GM21576 (cell line): Measurements from ENCODE around the gene PPFIA2.

Experiments
- ATAC-seq: cut with Tn5 transposase; IDR thresholded peaks from one replicate; pipeline ENCODE4 v1.9.1; 2021; ENCODE audit warnings: mild to moderate bottlenecking, moderate library complexity; ENCODE audit not compliant: unreplicated experiment

The PPFIA2 gene

DNA sequence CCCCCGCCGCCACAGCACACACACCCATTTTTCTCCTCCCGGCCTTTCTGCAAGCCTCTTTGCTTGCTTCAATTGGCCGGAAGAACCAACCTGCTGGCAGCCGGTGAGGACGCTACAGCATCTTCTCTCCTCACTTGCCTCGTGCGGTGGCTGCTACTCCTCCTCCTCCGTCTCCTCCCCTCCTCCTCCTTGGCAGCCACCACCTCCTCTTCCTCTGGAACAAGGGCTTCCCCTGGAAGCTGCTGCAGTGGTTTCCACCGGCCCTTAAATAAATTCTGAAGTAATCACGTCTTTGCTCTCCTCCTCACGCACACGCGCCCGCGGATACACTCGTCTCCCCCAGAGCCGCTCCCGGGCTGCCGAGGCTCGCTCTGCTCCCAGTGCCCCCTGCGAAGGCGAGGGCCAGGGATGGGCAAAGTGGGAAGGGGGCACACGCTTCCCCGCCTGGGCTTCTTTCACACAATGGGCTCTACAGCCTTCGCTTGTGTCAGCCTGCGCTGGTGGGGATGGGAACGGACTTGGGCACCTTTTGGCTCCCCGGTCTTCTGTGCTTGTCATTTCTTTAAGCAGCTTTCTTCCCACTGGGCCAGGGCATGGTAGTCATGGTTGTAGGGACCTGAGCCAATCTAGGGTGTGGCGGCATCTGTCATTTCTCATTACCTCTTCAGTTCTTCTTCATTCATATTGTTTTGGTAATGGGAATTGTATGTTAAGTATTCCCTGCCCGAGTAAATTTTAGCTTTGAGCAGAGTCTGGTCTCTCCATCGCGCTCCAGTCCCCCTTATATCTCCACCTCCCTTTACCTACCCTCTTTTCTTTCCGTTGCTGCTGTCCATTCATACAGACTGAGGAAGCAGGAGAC is at the start of gene PPFIA2:
TSS of gene PPFIA2 (minus strand) at position 161 of the 862 bp plus-strand sequence.
- ATAC-seq, result no peak

DNA sequence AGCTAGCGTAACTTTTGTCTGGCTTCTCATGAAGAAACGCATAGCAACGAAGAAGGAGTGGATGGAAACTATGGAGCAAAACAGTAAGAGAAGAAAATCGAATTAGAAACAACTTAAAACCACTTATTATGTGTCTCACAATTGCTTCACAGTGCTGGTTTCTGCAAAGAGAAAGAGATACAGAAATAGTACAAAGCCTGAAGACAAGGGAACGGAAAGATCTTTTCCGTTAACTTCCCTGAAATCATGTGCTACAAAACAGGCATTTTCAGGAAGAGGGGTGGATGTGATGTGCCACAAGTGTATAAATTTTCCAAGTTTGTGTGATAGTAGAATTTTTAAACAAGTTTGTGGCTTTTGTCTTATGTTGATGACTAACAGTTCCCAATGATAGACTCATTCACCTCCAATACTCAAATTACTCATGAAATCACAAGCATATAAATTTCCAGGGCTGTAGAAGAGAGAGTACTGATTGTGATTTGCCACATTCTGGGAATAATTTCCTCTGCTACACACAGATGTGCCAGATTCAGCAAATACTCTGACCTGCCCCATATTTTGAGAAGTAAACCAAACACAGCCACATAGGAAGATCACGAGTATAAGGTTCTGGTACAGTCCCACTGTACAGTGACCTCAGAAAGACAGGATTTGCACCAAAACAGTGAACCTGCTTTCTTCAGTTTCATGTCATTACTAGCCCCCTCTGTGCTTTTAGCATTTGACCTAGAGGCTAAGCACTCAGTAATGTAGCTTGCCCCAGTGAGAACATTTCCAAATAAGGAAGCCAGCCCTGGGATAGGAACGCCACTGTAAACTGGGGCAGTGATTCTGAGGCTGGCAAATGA is 41.4 kb upstream of the PPFIA2 start:
- ATAC-seq, result no peak

DNA sequence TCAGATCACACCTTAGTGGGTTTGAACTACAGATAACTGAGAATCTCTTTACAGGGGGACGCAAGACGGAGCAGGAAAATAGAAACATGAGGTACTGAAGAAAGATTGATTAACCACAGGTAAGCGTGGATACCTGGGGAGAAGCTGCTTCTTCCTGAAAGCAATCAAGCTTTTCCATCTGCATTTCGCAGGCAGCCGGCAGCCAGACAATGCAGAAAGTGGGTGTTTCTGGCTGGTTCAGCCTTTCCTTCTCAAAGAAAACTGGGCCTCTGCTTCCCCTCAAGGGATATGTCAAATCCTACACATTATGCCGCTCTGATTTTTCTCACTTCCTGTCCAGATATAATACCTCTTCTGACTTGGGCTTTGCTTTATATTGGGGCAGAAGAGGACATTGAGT is 39.1 kb upstream of the PPFIA2 start:
- no peak for ATAC-seq

DNA sequence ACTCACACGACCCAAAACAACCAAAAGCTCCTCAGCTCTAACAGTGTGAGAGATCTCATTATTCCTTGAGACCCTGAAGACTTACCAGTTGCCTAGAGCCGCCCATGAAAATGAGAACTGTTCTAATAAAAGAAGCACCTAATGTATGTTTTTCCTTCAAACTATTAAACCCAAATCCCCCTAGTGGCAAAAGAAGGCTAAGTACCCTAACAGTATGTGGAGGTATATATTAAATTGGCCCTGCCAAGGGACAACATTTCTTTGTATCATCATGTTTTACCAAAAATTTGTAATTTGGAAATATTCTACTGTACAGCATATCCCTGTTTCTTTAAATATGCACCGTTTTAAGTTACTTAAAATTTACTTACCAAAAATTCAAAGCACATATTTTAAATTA is 38.0 kb upstream of the PPFIA2 start:
- ATAC-seq, result no peak

DNA sequence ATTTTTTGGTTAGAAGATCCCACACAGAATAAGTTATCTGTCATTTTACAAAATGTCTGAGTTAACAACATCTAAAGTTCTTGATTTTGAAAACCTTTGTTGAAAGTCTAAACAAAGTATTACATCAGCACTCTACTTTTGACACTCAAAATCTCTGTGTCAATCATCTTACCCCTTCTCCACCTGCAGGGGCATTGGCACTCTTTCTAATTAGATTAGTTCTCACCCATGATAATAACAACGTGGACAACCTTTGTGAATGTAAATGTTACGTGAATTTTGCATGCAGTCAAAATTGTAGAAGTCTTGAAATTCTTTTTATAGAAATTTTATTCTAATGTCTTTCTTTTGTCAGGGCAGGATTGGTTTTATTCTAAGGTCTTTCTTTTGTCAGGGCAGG is 33.5 kb upstream of the PPFIA2 start:
- ATAC-seq, result no peak

DNA sequence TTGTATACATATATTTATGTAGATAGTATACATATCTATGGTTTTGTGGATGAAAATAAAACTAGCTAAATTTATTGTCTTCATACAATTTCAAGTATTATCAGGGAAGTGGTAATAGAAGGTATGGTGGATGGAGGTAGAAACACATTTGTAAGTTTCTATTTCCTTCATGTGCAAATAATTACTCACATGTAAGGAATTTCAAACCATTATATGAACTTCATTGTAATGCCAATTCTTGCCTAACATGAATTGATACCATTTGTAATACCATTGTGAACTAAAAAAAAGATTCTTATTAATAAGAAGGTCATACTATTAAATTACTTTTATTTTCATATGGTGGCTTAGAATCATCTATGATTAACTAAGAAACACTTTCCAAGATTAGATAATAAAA is 20.1 kb upstream of the PPFIA2 start:
- ATAC-seq, result no peak

DNA sequence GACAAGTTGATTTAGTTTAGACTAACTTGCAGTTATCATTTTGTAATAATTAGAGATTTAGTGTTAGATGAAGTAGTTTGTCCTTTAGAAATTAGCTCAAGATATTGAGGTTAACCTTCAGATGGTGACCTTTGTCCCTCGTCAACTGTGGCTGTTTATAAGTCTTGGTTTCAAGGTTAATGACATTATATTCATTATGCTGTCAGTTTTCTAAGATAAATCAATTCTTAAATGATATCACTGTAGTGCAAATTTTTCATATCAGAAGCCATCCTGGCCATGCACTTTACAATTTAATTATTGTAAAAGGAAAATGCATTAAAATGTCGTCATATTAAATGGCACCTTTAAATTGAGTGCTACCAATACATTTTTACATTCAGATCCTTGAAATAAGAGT is 19.6 kb upstream of the PPFIA2 start:
- ATAC-seq, result no peak

DNA sequence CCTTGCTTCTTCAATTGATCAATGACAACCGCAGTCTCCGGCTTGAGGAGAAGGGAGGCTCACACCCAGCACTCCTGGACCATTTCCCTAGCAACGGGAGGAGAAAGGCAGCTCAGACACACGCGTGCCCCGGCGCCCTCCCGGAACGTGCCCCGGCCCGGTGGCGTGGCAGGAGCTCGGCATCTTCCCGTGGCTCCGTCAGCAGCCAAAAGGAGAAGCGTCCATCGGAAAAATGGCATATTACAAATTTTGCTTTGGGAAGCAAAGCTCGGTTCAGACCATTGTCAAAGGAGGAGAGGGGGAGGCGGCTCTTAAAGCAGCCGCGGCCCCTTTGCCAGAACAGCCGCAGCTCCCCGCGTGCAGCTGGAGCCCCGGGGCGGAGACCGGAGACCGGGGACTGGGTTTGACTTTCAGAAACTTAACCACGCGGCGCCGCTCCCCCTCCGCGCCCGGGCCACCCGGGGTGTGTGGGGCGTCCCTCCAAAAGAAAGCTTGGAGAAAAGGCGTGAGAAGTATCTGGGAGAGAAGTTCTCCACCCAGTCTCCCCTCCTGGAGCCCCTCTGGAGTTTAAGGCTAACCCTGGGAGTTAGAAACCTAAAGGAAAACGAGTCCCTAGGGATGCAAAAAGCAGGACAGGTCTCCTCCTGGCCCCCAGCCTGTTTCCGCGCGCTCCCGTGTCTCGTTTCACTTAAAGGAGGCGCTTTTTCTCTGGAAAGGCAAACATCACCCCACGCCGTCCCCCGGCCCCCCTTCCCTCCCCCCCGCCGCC is 545 bp downstream of the PPFIA2 start:
- no peak for ATAC-seq

DNA sequence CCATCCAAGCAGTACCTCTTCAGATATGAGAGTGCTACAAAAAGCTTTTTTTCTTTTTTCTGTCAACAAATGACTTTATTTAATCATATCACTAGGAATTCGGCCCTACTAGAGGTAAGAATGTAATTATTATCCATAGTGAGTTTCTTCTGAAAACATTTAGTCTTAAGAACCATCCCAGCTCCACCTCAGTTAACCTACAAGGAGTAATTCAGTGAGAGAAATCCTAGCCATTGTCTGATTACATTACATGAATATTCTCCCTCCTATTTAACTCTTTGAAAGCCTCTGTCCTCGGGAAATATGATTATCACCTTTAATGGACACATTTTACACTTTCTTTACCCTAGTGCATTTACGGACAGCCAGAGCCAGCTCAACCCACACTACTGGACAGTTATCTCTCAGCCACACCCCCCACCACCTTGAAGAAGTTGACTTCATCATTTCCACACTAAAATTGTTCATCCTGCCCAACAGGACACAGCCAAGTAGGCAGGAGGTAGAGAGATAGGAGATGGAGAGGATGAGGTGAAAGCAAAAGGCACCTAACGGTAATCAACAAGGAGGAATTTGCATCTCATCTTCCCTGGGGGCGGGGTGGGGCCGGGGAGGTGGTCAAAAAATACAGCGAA is 1.3 kb downstream of the PPFIA2 start:
- no peak for ATAC-seq

DNA sequence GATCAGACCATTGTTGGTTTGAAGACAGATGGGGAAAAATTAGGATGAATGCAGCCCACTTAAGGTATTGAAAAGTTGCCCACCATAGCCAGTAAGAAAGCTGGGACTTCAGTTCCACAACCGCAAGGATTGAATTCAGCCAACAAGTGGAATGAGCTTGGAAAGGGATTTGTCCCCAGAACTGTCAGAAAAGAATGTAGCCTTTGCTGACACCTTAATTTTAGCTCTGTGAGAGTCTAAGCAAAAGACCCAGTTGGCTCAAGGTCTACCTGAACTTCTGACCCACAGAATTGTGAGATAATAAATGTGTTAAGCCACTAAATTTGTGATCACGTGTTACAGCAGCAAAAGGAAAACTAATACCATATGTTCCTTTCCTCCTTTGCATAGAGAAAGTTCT is 29.4 kb downstream of the PPFIA2 start:
- no peak for ATAC-seq

DNA sequence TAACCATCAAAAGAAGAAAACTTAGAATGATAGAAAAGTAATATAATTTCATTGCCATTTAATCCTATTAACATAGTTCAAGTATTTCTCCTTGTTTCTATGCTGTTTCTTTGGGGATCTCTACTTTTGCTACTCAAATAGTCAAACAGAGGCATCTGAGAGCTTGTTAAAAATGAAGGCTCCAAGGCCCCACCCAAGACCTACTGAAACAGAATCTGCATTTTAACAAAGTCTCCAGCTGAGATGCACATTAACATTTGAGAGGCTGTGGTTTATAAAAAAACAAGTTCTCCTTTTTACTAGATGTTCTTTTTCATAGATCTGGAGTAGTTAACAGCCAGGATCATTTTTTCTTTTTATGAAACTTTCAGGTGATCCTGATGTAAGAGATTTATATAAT is 31.8 kb downstream of the PPFIA2 start:
- no peak for ATAC-seq

DNA sequence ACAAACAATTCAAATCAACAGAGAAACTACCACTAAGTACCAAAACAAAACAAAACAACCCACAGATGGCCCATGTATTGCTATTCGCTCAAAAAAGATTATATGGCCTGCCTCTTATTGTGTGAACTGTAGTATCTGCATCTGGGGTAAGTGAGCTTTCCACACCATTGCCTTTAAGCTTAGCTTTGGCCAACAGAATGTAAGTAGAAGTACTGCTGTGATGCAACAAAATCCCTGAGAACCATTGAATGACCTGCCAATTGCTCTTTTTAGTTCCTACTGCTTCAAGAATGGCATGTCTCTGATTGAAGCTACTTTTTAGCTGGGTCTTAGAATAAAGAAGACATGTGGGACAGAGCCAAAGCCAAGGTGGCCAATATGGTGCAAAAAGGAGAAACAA is 32.5 kb downstream of the PPFIA2 start:
- ATAC-seq, result no peak

DNA sequence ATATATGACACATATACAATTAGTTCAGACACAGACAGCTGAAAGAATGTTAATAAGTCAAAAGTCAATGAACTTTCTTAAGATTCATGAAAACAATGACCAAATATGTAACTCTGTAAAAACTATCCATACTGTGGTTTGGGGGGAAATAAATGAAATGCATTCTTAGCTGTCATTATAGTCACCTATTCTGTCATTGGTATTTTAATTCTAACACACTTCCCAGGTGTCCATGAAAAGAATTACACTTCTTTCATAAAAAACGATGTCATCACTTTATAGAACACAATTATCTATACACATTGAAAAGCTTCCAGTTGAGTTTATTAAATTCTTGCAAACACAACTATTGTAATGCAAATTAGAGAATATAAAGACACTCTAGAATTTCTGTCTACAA is 35.8 kb downstream of the PPFIA2 start:
- ATAC-seq, result no peak

DNA sequence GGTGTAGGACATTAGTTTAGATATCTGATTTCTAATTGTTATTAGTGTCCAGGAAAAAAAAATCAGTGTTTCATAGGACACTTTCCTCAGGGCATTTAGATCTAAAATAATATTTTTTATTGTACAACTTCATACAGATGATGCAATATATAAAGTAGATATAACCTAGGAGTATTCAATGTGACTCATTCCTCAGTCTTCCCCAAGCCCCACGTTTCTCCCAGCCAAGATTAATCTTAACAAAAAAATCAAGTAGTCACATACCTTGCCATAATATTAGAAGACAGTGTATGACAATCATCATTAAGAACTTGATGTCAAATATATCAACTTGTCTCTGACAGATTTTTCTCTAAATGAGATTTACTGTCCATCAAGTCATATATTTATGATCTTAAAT is 37.1 kb downstream of the PPFIA2 start:
- ATAC-seq, result no peak

DNA sequence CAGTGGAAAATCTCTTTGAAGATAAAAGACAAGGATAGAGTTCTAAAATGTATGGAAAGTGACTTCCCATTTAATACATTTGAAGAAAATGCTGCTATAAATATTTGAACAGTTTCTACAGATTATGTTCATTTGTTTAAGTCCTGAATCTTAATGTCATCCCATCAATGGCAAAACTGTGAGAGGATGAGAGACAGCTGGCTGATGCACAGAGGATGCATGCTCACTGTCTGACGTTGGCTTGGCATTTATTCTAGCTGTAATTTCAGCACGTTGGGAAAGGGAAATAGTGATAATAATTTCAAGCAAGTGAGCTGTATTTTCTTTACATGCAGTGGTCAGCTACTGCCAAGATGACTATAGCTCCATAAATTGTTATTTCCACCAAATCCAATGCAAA is 40.5 kb downstream of the PPFIA2 start:
- no peak for ATAC-seq

DNA sequence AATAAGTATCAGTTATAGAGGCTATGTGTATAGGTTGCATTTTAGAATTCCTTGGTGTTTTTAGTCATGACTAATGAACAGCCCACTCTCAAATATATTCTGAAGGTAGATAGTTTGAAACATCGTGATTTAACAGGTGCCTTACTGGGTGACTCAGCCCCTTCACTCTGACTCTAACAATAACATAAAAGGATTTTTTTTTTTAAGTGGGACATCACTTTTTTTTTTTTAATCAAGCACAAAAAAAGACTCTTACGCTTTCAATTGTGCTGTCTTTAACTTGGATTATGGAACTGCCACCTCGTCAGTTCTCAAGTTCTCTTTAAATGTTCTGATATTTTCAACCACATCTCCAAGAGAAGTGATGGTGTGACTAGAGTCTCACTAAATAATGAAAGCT is 46.6 kb downstream of the PPFIA2 start:
- ATAC-seq, result no peak

DNA sequence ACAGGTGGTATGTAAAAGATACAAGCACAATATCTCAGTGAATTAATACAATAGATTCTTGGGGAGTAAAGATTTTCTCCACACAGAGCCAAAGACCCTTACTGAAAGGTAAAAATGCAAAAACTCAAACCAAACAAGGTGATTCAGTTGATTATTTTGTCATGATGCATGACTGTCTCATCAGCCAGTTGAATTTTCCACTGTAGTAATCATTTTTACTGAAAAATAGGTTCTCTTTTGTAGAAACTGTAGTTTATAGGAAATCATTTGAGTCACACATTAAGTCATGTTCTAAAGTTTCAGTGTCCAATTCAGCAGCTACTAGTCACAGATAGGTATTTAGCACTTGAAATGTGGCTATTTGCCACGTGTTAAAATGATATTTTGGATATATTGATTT is 53.6 kb downstream of the PPFIA2 start:
- ATAC-seq, result no peak

DNA sequence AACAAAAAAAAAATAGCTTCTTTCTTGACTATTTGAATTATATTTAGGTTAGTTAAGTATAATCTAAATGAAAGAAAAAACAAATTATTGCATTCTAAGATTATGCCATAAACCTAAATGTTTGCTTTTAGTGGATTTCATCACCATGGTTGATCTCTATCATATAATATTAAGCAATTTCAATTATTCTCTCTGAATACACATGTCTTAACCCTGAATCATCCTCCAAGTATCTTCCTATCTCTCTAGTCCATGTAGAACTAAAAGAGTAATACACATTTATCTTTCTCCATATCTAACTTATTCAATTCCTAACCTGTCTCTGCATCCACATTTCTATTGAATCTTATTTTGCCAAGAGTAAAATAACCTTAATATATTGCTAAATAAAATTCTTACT is 59.6 kb downstream of the PPFIA2 start:
- ATAC-seq, result no peak

DNA sequence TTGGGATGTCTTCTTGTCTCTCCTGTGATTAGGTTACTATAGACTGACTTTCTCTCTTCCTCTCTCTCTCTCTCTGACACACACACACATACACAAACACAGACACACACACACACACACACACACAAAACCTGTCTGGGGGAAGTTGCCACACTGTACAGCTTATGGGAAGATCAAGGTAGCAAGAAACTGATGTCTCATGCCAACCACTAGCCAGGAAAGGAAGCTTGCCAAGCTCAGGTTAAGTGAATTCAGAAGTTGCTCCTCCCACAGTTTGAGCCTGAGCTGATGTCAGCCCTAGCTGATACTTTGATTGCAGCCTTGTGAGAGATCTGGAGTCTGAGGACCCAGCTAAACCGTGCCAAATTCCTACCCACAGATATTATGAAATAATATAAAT is 67.1 kb downstream of the PPFIA2 start:
- ATAC-seq, result no peak

DNA sequence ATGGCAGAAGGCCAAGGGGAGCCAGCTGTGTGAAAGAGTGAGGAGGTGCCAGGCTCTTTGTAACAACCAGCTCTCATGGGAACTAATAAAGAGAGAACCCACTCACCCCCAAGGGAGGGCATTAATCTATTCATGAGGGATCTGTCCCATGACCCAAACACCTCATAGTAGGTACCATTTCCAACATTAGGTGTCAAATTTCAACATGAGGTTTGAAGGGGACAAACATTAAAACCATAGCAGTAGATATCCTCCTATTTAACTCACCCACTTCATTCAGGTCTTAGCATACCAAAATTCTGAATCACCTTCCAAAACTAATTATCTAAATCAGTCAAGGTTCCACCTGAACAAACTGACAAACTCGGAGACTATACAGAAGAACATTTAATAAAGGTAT is 75.3 kb downstream of the PPFIA2 start:
- ATAC-seq, result no peak

DNA sequence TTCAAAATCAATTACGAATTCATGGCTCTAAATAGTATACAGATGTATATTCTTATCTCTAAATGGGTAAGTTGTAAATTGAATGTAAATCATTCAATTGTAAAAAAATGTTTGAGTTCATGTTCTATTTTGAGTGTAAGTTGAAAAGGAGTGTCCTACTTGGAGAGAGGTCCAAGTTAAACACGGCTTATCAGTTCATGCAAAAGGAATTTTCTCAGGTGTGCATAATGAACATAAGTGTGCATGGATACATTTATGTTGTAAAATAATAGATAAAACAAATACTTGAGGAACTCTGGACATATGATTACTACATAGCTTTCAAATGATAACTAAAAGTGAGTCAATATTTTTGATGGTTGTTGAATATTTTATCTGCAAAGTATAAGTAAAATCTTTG is 79.5 kb downstream of the PPFIA2 start:
- no peak for ATAC-seq
